ENCODE data around the gene HSPE1. TPM values are rescaled to one million over a fixed set of nuclear protein-coding genes. Genes with fewer than 3 reads are reported as not detected.

The HSPE1 gene
- total RNA-seq, 2 experiments from 2014 or later = 50.8 to 56.2 TPM

GRCh38 chr2:197498937-197499593 lies 1.1 kb upstream of the HSPE1 start:
- peaks cover 96% of the 10 kb centered on the region for H3K36me3 Mint-ChIP-seq (ENCODE audit: low read depth)
- peak overlapping the region; percentile 95 for H3K4me3 ChIP-seq (ENCODE audit: low read length)
- H3K27ac ChIP-seq (ENCODE audit: low read depth in 1 of 2, low read length in 2 of 2) = peak overlapping the region; percentile 93 to 97
- ChIA-PET CTCF (interaction anchor here (1.0 to 1.1 kb wide), 2 partner anchors 9 to 46 kb away, joined by 3 to 6 read pairs; partner anchors contain the start of gene COQ10B), POLR2A (interaction anchor here (0.6 to 8.1 kb wide), 25 partner anchors 9 to 1842 kb away, joined by 3 to 219 read pairs (median 5); partner anchors contain the start of genes ANKRD44, COQ10B, GTF3C3 and MARS2)
- DNase-seq (peak; percentile 8 to 64 (median 32)), ATAC-seq (ENCODE audit: poor library complexity) (no peak)
- H3K4me3 Mint-ChIP-seq = peak overlapping the region; percentile 94
- peaks cover 69% of the 10 kb centered on the region for H3K4me1 Mint-ChIP-seq (ENCODE audit: low read depth)
- peaks cover 39% of the 10 kb centered on the region for H3K4me1 ChIP-seq (ENCODE audit: insufficient read depth, low read length)
- H3K27me3 ChIP-seq (ENCODE audit: control insufficient read depth in 1 of 2, insufficient read depth in 2 of 2, low read length in 2 of 2) = no peaks in the 10 kb centered on the region
- H3K27ac Mint-ChIP-seq = peak overlapping the region; percentile 87
- TF ChIP-seq CTCF (IDR thresholded peaks at IDR 0.05) = no peak
- H3K9me3 ChIP-seq (ENCODE audit: control insufficient read depth in 1 of 2, insufficient read depth in 1 of 2, low read length in 2 of 2) = no peaks in the 10 kb centered on the region
- no peaks in the 10 kb centered on the region for H3K27me3 Mint-ChIP-seq
- H3K9me3 Mint-ChIP-seq = no peaks in the 10 kb centered on the region
- intact Hi-C loops (cut with DNase I, micrococcal nuclease) = loop anchor here in 1 of 2 experiments (2.0 to 5.0 kb wide), 2 partner anchors 62 to 208 kb away; partner anchors contain the start of gene MARS2
- peaks cover 54% of the 10 kb centered on the region for H3K36me3 ChIP-seq (ENCODE audit: insufficient read depth, low read length)

DNA sequence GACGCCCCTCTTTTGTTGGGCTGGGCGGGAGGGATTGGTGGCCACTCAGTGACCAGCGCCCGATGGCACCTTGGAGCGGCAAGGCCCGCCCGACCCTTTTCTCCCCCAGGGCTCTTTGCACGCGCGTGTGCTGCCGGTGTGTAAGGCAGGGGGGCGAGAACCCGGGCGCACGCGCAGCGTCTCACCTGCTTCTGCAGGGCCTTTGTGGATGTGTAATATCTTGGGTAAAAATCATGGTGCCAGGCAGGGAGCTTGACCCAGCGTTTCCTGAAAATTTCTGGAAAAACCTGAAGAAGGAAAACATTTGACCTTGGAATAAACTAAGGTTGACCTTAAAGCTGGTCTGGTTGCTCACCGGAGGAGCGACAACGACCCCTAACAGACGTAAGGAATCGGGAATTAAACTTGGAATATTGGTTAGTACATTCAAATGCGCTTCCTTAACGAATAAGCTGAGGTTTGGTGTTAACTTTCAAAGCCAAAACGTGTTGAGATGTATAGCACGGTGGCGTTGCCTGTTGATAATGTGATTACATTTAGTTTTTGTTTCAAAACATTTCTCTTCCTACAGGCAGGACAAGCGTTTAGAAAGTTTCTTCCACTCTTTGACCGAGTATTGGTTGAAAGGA lies 438 bp downstream of the HSPE1 start:
- peak overlapping the region; percentile 93 to 97 for H3K27ac ChIP-seq (ENCODE audit: low read depth in 1 of 2, low read length in 2 of 2)
- no peaks in the 10 kb centered on the region for H3K9me3 ChIP-seq (ENCODE audit: control insufficient read depth in 1 of 2, insufficient read depth in 1 of 2, low read length in 2 of 2)
- ChIA-PET POLR2A (interaction anchor here (0.8 to 8.1 kb wide), 22 partner anchors 8 to 701 kb away, joined by 3 to 219 read pairs (median 6); partner anchors contain the start of genes ANKRD44, COQ10B, GTF3C3 and MARS2), CTCF (interaction anchor here (2.6 kb wide), 1 partner anchor 13 kb away, joined by 7 read pairs; no protein-coding TSS in a partner anchor)
- peaks cover 89% of the 10 kb centered on the region for H3K36me3 Mint-ChIP-seq (ENCODE audit: low read depth)
- H3K4me3 ChIP-seq (ENCODE audit: low read length) = peak overlapping the region; percentile 95
- ATAC-seq (ENCODE audit: poor library complexity) (peak; percentile 7), DNase-seq (peak in 3 of 14 experiments; percentile 37 to 46 (median 43))
- no peaks in the 10 kb centered on the region for H3K27me3 Mint-ChIP-seq
- H3K4me1 ChIP-seq (ENCODE audit: insufficient read depth, low read length) = peaks cover 37% of the 10 kb centered on the region
- TF ChIP-seq CTCF (IDR thresholded peaks at IDR 0.05) = no peak
- H3K4me3 Mint-ChIP-seq = peak overlapping the region; percentile 94
- H3K27me3 ChIP-seq (ENCODE audit: control insufficient read depth in 1 of 2, insufficient read depth in 2 of 2, low read length in 2 of 2) = no peaks in the 10 kb centered on the region
- peaks cover 47% of the 10 kb centered on the region for H3K36me3 ChIP-seq (ENCODE audit: insufficient read depth, low read length)
- peaks cover 65% of the 10 kb centered on the region for H3K4me1 Mint-ChIP-seq (ENCODE audit: low read depth)
- peak overlapping the region; percentile 87 for H3K27ac Mint-ChIP-seq
- no peaks in the 10 kb centered on the region for H3K9me3 Mint-ChIP-seq
- intact Hi-C loops (cut with DNase I, micrococcal nuclease) = loop anchor here (1.0 kb wide), 4 partner anchors 14 to 65 kb away; partner anchors contain the start of genes COQ10B (in 1 of the 2) and SF3B1 (in 1 of the 2)

DNA sequence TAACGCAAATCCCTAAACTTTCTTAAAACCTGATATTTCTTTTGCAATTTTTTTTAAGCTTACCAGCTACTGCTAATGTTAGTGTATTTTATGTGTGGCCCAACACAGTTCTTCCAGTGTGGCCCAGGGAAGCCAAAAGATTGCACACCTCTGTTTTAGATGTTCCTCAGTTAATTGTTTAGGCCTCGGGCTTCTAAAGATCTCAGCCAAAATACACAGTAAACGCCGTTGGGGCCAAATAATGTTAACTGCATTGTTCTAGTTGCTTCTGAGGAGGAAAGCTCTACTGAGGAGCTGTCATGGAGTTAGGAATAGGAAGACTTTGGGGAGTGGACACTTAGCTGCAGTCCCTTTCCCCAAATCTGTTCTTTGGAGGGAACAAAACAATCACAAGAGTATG lies 2.0 kb downstream of the HSPE1 start:
- peak overlapping the region in 1 of 2 donors; percentile 38 for H3K27ac ChIP-seq (ENCODE audit: low read depth in 1 of 2, low read length in 2 of 2)
- no peaks in the 10 kb centered on the region for H3K27me3 ChIP-seq (ENCODE audit: control insufficient read depth in 1 of 2, insufficient read depth in 2 of 2, low read length in 2 of 2)
- Mint-ChIP-seq H3K27me3 (no peaks in the 10 kb centered on the region), H3K9me3 (no peaks in the 10 kb centered on the region), H3K27ac (peak overlapping the region; percentile 87), H3K4me1 (ENCODE audit: low read depth) (peaks cover 49% of the 10 kb centered on the region), H3K4me3 (peak overlapping the region; percentile 94), H3K36me3 (ENCODE audit: low read depth) (peaks cover 73% of the 10 kb centered on the region)
- ChIA-PET POLR2A (interaction anchor here (5.4 to 8.1 kb wide), 3 partner anchors 13 to 68 kb away, joined by 106 to 219 read pairs (median 111); partner anchors contain the start of genes COQ10B, MOB4 and SF3B1), CTCF (interaction anchor here (2.6 kb wide), 1 partner anchor 11 kb away, joined by 7 read pairs; no protein-coding TSS in a partner anchor)
- ATAC-seq (ENCODE audit: poor library complexity) (no peak), DNase-seq (no peak)
- peaks cover 30% of the 10 kb centered on the region for H3K4me1 ChIP-seq (ENCODE audit: insufficient read depth, low read length)
- no peak for TF ChIP-seq CTCF (IDR thresholded peaks at IDR 0.05)
- no peaks in the 10 kb centered on the region for H3K9me3 ChIP-seq (ENCODE audit: control insufficient read depth in 1 of 2, insufficient read depth in 1 of 2, low read length in 2 of 2)
- intact Hi-C loops (cut with DNase I, micrococcal nuclease) = no loop called here
- peak overlapping the region; percentile 6 for H3K4me3 ChIP-seq (ENCODE audit: low read length)
- peaks cover 31% of the 10 kb centered on the region for H3K36me3 ChIP-seq (ENCODE audit: insufficient read depth, low read length)
